Jurkat, Clone E6-1 (cell line): ENCODE measurements around the gene BAD.
A peak's percentile ranks its signal among the peaks of the same experiment; 100 is the strongest.

Experiments
- DNase-seq: peaks from one replicate; pipeline ENCODE4 v3.0.0-alpha.2; 2011; ENCODE audit warnings: low read depth, low spot score
- H3K4me3 ChIP-seq: 2 replicates; pipeline ENCODE4 v1.5.1; 2011; ENCODE audit warnings: mild to moderate bottlenecking, low read length, control low read depth, moderate library complexity

BAD gene

GRCh38 chr11:64226507-64227051 lies 57.9 kb downstream of the BAD start:
- peak overlapping the region; percentile 91 for H3K4me3 ChIP-seq
- DNase-seq: peak; percentile 57

GRCh38 chr11:64225608-64226506 lies 58.6 kb downstream of the BAD start, which contains the start of the genes NUDT22 and TRPT1:
TSS of gene NUDT22 (plus strand) at chr11:64226274. CDS start at chr11:64226653, 379 bp downstream.
TSS of gene TRPT1 (minus strand) at chr11:64226186. CDS start at chr11:64225860, 326 bp downstream.
- H3K4me3 ChIP-seq: peak within 1 kb of the TSS; percentile 91
- peak; percentile 78 for DNase-seq

GRCh38 chr11:64224891-64225607 lies 59.4 kb downstream of the BAD start:
- peak overlapping the region; percentile 91 for H3K4me3 ChIP-seq
- DNase-seq: no peak

- no peak overlapping the region for H3K4me3 ChIP-seq
- no peak for DNase-seq
Measured at GRCh38 chr11:64224151-64224890, 60.1 kb downstream of the BAD start.

GRCh38 chr11:64223001-64223651 lies 61.3 kb downstream of the BAD start:
- no peak overlapping the region for H3K4me3 ChIP-seq
- no peak for DNase-seq

GRCh38 chr11:64222651-64223000 lies 61.8 kb downstream of the BAD start:
- H3K4me3 ChIP-seq: no peak overlapping the region
- no peak for DNase-seq

GRCh38 chr11:64220798-64221197 lies 63.7 kb downstream of the BAD start:
- no peak for DNase-seq
- no peak overlapping the region for H3K4me3 ChIP-seq

- no peak overlapping the region for H3K4me3 ChIP-seq
- DNase-seq: no peak
Measured at GRCh38 chr11:64220271-64220670, 64.2 kb downstream of the BAD start.
